Uterus (tissue), 4 donors: ENCODE data around the gene PCIF1. TPM values are rescaled to one million over a fixed set of nuclear protein-coding genes. Genes with fewer than 3 reads are reported as not detected.
A peak's percentile ranks its signal among the peaks of the same experiment; 100 is the strongest.

Source experiments
- DNase-seq, 2 donors: peaks; one replicate each; pipeline ENCODE4 v3.0.0-alpha.2; 2019 to 2020
- H3K27ac ChIP-seq, 2 donors: fragments of 200-600 bp; sonication (generic); 1 replicate in 1 of 2; 2 replicates in 1 of 2; pipeline ENCODE4 v1.5.1; 2016 to 2018
- H3K27me3 ChIP-seq, 2 donors: fragments of 200-600 bp; sonication (generic); one replicate each; pipeline ENCODE4 v1.5.1; 2018 to 2019; ENCODE audit warnings: control low read depth in 1 of 2
- H3K36me3 ChIP-seq, 2 donors: fragments of 200-600 bp; sonication (generic); one replicate each; pipeline ENCODE4 v1.5.1; 2019; ENCODE audit warnings: control low read depth in 1 of 2
- H3K4me1 ChIP-seq, 2 donors: fragments of 200-600 bp; sonication (generic); one replicate each; pipeline ENCODE4 v1.5.1; 2018 to 2019; ENCODE audit warnings: control low read depth in 1 of 2
- H3K4me3 ChIP-seq, 2 donors: fragments of 200-600 bp; sonication (generic); 1 replicate in 1 of 2; 2 replicates in 1 of 2; pipeline ENCODE4 v1.5.1; 2018 to 2019; ENCODE audit warnings: mild to moderate bottlenecking in 1 of 2
- H3K9me3 ChIP-seq, 2 donors: fragments of 200-600 bp; sonication (generic); one replicate each; pipeline ENCODE4 v1.5.1; 2019; ENCODE audit warnings: control low read depth in 1 of 2
- POLR2A ChIP-seq, 2 donors: fragments of 450-650 bp; IDR thresholded peaks; one replicate each; pipeline ENCODE4 v1.6.1; 2016; ENCODE audit warnings: antibody characterized with exemption in 2 of 2, mild to moderate bottlenecking in 1 of 2, moderate library complexity in 1 of 2
- intact Hi-C: fragments of 100-400 bp; cut with DNase I; formaldehyde crosslinking; loops from one replicate; pipeline ENCODE4 v1.15.1; 2023; ENCODE audit warnings: low total_unique reads
- total RNA-seq, 4 donors: library from RNA; depleted of rRNA in 3 of 4; stranded (reverse); fragments of >200 nt in 3 of 4; gene quantifications; one replicate each; pipeline versions ENCODE4 v1.1.0 to v1.2.4, GENCODE V29; 2014 to 2023
- TF ChIP-seq, protein P1 (sequence below), 4 experiments: fragments of 200-600 bp in 2 of 4; fragments of 450-650 bp in 2 of 4; sonication (generic) in 2 of 4; IDR thresholded peaks; one replicate each; pipeline ENCODE4 v1.5.1; 2016 to 2019; ENCODE audit warnings: antibody characterized with exemption in 4 of 4, mild to moderate bottlenecking in 2 of 4, moderate library complexity in 1 of 4
- donor health status: DM: yes; HTN: yes; CAD: no.

The PCIF1 gene
- total RNA-seq, 4 donors from 2014 or later: 11.0 to 71.0 (median 40.0) TPM

DNA sequence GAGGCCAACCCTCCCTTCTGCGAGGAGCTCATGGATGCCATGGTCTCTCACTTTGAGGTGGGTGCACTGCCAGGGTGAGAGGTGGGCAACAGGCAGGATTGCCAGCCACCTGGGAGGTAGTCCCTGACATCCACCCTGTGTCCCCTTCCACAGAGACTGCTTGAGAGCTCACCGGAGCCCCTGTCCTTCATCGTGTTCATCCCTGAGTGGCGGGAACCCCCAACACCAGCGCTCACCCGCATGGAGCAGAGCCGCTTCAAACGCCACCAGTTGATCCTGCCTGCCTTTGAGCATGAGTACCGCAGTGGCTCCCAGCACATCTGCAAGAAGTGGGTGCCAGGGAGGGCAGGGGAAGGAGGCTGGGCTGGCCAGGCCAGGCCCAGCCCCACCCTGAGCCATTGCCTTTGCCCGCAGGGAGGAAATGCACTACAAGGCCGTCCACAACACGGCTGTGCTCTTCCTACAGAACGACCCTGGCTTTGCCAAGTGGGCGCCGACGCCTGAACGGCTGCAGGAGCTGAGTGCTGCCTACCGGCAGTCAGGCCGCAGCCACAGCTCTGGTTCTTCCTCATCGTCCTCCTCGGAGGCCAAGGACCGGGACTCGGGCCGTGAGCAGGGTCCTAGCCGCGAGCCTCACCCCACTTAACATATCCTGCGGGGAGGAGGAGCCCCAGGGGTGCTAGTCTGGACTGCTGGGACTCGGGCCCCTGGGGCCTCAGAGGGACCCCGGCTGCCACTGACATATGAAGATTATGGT, 12.8 kb downstream of the PCIF1 start:
- Histone ChIP-seq H3K4me3 (no peak overlapping the region), H3K27me3 (no peaks in the 10 kb centered on the region), H3K36me3 (no peaks in the 10 kb centered on the region), H3K4me1 (no peaks in the 10 kb centered on the region), H3K27ac (peak overlapping the region in 1 of 2 donors; percentile 50), H3K9me3 (no peaks in the 10 kb centered on the region)
- DNase-seq: no peak
- TF ChIP-seq, protein P1, sequence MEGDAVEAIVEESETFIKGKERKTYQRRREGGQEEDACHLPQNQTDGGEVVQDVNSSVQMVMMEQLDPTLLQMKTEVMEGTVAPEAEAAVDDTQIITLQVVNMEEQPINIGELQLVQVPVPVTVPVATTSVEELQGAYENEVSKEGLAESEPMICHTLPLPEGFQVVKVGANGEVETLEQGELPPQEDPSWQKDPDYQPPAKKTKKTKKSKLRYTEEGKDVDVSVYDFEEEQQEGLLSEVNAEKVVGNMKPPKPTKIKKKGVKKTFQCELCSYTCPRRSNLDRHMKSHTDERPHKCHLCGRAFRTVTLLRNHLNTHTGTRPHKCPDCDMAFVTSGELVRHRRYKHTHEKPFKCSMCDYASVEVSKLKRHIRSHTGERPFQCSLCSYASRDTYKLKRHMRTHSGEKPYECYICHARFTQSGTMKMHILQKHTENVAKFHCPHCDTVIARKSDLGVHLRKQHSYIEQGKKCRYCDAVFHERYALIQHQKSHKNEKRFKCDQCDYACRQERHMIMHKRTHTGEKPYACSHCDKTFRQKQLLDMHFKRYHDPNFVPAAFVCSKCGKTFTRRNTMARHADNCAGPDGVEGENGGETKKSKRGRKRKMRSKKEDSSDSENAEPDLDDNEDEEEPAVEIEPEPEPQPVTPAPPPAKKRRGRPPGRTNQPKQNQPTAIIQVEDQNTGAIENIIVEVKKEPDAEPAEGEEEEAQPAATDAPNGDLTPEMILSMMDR (IDR thresholded peaks at IDR 0.05): no peak
- intact Hi-C loops: no loop called here

GRCh38 chr20:45948261-45948733, 13.8 kb downstream of the PCIF1 start:
- Histone ChIP-seq H3K4me3 (no peak overlapping the region), H3K9me3 (no peaks in the 10 kb centered on the region), H3K4me1 (no peaks in the 10 kb centered on the region), H3K27me3 (no peaks in the 10 kb centered on the region), H3K36me3 (no peaks in the 10 kb centered on the region), H3K27ac (no peak overlapping the region)
- intact Hi-C loops: no loop called here
- DNase-seq: no peak
- TF ChIP-seq, protein P1 (IDR thresholded peaks at IDR 0.05): no peak
- no peak for TF ChIP-seq POLR2A (IDR thresholded peaks at IDR 0.05)

DNA sequence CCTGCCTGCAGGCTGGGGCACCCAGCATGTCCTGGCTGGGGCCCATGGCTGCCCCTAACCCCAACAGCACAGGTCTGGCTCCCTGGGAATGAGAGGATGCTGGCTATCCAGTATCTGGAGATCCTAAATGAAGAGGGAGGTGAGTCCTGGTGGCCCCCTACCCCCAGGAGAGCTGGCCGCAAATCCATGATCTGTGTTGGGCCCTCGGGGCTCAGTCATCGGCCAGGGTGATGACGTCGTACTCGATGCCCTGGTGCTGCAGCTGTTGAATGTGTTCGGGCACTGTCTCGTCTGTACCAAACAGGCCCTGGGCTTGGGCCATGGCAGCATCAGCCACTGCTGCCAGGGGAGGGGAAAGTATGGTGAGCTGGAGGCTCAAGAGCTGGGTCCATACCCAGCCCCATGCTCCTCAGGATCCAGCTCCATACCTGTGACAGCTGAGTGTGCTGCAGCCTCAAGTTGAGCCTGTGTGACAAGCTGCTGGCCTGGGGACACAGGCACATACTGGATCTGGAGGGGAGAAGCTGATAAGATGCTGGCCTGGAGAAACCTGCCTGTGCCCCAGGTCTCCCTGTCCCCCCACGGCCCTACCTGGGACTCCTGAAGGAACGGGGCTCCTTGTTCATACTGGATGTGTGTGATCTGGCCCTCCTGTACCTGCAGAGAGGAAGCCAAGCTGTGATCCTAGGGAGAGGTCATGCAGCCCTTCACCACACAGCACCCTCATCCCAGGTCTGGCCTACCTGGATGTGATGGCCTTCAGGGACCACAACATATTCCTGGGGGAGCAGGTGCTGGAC, 14.5 kb downstream of the PCIF1 start:
- intact Hi-C loops: no loop called here
- no peaks in the 10 kb centered on the region for H3K4me1 ChIP-seq
- no peak overlapping the region for H3K4me3 ChIP-seq
- no peaks in the 10 kb centered on the region for H3K36me3 ChIP-seq
- no peak for TF ChIP-seq POLR2A (IDR thresholded peaks at IDR 0.05)
- TF ChIP-seq, protein P1 (IDR thresholded peaks at IDR 0.05): no peak
- no peaks in the 10 kb centered on the region for H3K27me3 ChIP-seq
- H3K27ac ChIP-seq: no peak overlapping the region
- DNase-seq: no peak
- H3K9me3 ChIP-seq: no peaks in the 10 kb centered on the region

- Histone ChIP-seq H3K4me1 (no peaks in the 10 kb centered on the region), H3K27ac (no peak overlapping the region), H3K9me3 (no peaks in the 10 kb centered on the region), H3K36me3 (no peaks in the 10 kb centered on the region), H3K4me3 (no peak overlapping the region), H3K27me3 (no peaks in the 10 kb centered on the region)
- TF ChIP-seq POLR2A (IDR thresholded peaks at IDR 0.05): no peak
- TF ChIP-seq, protein P1 (IDR thresholded peaks at IDR 0.05): no peak
- no peak for DNase-seq
- intact Hi-C loops: no loop called here
Measured at GRCh38 chr20:45949542-45950329, 15.3 kb downstream of the PCIF1 start.
